Activated CD8-positive, alpha-beta T cell treated with anti-CD3 and anti-CD28 coated beads for 36 hours (primary cell): Measurements from ENCODE around the gene KRT16. TPM values are rescaled to one million over a fixed set of nuclear protein-coding genes. Genes with fewer than 3 reads are reported as not detected.
"Not testable (repeated sequence)": the region's sequence is repeated elsewhere in the genome, so short reads cannot be mapped to it uniquely, and the experiment has no call there.

ENCODE experiments used
- ATAC-seq: fragments of 200-7000 bp; cut with Tn5 transposase; one replicate; pipeline ENCODE4 v1.10.0; 2021; ENCODE audit warnings: mild to moderate bottlenecking, moderate library complexity
- CTCF ChIA-PET: fragments of 350-600 bp; sonication (Branson Sonifier 250); formaldehyde crosslinking; loops from one replicate; lab custom pipeline; 2021; ENCODE audit warnings: antibody characterized with exemption; lab: Charles Lee
- POLR2A ChIA-PET: fragments of 350-600 bp; sonication (Branson Sonifier 250); formaldehyde crosslinking; loops from one replicate; lab custom pipeline; 2021; ENCODE audit warnings: antibody characterized with exemption; lab: Charles Lee
- DNase-seq: peaks from one replicate; pipeline ENCODE4 v3.0.0-alpha.2; 2020
- H3K27ac Mint-ChIP-seq: one replicate; pipeline ENCODE4 v1.8.0; 2021; ENCODE audit warnings: mild to moderate bottlenecking, mixed read lengths
- H3K27me3 Mint-ChIP-seq: one replicate; pipeline ENCODE4 v1.8.0; 2021; ENCODE audit warnings: mixed read lengths
- H3K36me3 Mint-ChIP-seq: one replicate; pipeline ENCODE4 v1.8.0; 2021; ENCODE audit warnings: low read depth, mixed read lengths
- H3K4me1 Mint-ChIP-seq: one replicate; pipeline ENCODE4 v1.8.0; 2021; ENCODE audit warnings: low read depth, mixed read lengths
- H3K4me3 Mint-ChIP-seq: one replicate; pipeline ENCODE4 v1.8.0; 2021; ENCODE audit warnings: mild to moderate bottlenecking, moderate library complexity, mixed read lengths
- H3K9me3 Mint-ChIP-seq: one replicate; pipeline ENCODE4 v1.8.0; 2021; ENCODE audit warnings: mixed read lengths
- intact Hi-C: fragments of 100-400 bp; cut with micrococcal nuclease; formaldehyde crosslinking; loops from one replicate; pipeline ENCODE4 v1.10.0; 2022
- total RNA-seq, 2 experiments: library from RNA; stranded (reverse); gene quantifications; one replicate each; pipeline ENCODE4 v1.2.3, GENCODE V29; 2021
- TF ChIP-seq, protein P1 (sequence below): fragments of 200-600 bp; IDR thresholded peaks from one replicate; pipeline ENCODE4 v1.8.0; 2022; ENCODE audit warnings: antibody characterized with exemption, mild to moderate bottlenecking

The KRT16 gene
- total RNA-seq: not detected

DNA sequence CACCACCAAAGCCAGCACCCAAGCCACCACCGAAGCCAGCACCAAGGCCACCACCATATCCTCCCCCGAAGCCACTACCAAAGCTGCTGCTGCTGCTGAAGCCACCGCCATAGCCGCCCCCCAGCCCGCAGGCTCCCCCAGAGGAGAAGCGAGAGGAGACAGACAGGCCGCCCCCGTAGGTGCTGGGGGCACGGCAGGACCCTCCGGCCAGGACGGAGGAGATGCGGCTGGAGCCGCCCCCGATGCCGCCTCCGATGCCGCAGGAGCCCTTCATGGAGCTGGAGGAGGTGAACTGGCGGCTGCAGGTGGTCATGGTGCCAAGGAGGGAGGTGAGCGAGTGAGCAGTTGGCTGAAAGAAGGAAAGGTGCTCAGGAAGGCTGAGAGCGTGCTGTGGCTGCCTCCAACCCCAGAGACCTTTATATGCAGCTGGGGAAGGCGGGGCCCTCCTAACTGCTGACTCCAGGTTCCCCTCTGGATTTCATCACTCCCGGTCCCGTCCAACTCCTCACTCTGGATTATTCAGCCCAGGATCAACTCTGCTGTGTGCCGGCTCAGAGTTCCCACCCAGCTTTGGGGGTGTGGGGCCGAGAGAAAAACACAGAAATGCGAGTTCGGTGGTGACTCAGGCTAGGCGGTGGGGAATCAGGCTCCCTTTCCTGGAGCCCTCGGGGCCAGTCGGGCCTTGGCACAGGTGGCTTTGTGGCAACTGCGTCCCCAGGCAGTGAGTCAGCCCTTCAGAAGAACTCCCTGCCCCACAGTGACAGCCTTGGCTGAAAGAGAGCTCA lies at the start of gene KRT16:
Gene KRT16 (minus strand): TSS at position 392 of the 785 bp plus-strand sequence. CDS start 79 bp downstream, at position 313.
- CTCF ChIA-PET, H3K9me3 Mint-ChIP-seq, DNase-seq, H3K27ac Mint-ChIP-seq, H3K4me3 Mint-ChIP-seq, H3K36me3 Mint-ChIP-seq, ATAC-seq, POLR2A ChIA-PET, intact Hi-C loops, H3K4me1 Mint-ChIP-seq: not testable (repeated sequence)
- H3K27me3 Mint-ChIP-seq: peaks cover 18% of the 10 kb centered on the region

DNA sequence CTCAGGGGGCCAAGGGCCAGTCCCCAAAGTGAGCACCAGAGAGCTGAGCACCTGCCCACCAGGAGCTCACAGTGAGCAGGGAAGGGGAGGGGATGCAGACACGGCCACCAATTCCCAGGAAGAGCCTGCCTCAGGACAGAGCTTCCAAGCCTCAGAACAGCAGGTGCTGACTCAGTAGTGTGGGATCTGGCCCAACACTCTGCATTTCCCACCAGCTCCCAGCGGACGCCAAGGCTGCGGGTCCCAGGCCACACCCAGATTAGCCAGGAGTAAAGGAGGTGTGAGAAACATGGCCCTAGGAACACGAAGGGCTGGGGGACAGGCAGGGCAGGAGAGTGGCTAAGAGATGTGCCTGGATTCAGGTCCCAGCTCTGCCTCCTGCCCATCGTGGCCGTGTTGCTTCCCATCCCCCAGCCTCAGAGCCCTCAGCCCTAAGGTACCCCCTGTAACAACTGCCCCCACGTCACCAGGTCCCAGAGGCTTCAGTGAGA lies 47.7 kb upstream of the KRT16 start:
- peaks cover 1% of the 10 kb centered on the region for H3K27me3 Mint-ChIP-seq
- TF ChIP-seq, protein P1, sequence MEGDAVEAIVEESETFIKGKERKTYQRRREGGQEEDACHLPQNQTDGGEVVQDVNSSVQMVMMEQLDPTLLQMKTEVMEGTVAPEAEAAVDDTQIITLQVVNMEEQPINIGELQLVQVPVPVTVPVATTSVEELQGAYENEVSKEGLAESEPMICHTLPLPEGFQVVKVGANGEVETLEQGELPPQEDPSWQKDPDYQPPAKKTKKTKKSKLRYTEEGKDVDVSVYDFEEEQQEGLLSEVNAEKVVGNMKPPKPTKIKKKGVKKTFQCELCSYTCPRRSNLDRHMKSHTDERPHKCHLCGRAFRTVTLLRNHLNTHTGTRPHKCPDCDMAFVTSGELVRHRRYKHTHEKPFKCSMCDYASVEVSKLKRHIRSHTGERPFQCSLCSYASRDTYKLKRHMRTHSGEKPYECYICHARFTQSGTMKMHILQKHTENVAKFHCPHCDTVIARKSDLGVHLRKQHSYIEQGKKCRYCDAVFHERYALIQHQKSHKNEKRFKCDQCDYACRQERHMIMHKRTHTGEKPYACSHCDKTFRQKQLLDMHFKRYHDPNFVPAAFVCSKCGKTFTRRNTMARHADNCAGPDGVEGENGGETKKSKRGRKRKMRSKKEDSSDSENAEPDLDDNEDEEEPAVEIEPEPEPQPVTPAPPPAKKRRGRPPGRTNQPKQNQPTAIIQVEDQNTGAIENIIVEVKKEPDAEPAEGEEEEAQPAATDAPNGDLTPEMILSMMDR: no peak
- CTCF ChIA-PET: interaction anchor here (1.2 to 10.9 kb wide), 4 partner anchors 10 to 110 kb away, joined by 3 to 435 read pairs (median 154); partner anchors contain the start of gene EIF1
- H3K27ac Mint-ChIP-seq: no peak overlapping the region
- no peaks in the 10 kb centered on the region for H3K4me1 Mint-ChIP-seq
- POLR2A ChIA-PET: interaction anchor here (0.7 kb wide), 1 partner anchor 9 kb away, joined by 3 read pairs; no protein-coding TSS in a partner anchor
- no peaks in the 10 kb centered on the region for H3K9me3 Mint-ChIP-seq
- H3K4me3 Mint-ChIP-seq: no peak overlapping the region
- ATAC-seq: no peak
- H3K36me3 Mint-ChIP-seq: no peaks in the 10 kb centered on the region
- intact Hi-C loops: no loop called here
- DNase-seq: no peak

DNA sequence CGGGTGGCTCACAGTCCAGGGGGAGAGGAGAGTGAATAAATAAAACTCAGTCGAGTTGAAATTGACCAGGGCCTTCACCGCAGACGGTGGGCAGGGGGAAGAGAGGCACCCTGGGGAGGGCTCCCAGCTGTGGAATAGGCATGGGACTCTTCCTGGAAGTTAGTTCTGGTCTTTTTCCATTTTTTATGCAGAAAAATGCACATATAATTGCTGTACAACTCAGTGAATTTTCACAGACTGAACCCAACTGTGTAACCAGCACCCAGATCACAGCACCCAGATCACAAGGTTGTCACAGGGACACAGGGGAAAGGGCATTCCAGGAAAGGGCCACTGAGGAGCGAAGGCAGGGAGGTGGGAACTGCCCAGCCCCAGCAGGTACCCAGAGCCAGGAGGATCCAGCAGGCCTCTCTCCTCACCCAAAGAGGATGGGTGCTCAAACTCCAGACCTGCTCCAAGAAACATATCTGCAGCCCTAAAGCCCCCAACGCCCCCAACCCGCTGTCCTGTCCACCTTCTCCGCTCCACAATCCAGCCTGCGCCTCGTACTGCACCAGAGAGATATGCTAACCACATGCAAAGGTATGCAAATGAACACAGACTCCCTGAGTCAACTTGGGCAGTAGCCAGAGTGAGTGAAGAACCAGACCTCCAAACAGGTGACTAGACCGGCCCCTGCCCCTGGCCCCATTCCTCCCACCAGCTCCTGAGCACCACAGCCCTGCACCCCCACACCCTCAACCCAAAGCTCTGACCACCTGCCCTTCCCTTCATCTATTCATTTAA lies 47.1 kb upstream of the KRT16 start:
- no peak for DNase-seq
- H3K36me3 Mint-ChIP-seq: no peaks in the 10 kb centered on the region
- no peak overlapping the region for H3K4me3 Mint-ChIP-seq
- no peak overlapping the region for H3K27ac Mint-ChIP-seq
- no peaks in the 10 kb centered on the region for H3K9me3 Mint-ChIP-seq
- POLR2A ChIA-PET: interaction anchor here (0.7 kb wide), 1 partner anchor 9 kb away, joined by 3 read pairs; no protein-coding TSS in a partner anchor
- intact Hi-C loops: no loop called here
- CTCF ChIA-PET: interaction anchor here (1.2 to 10.9 kb wide), 3 partner anchors 11 to 109 kb away, joined by 3 to 435 read pairs (median 190); no protein-coding TSS in a partner anchor
- H3K4me1 Mint-ChIP-seq: no peaks in the 10 kb centered on the region
- TF ChIP-seq, protein P1: no peak
- ATAC-seq: no peak
- peaks cover 1% of the 10 kb centered on the region for H3K27me3 Mint-ChIP-seq

DNA sequence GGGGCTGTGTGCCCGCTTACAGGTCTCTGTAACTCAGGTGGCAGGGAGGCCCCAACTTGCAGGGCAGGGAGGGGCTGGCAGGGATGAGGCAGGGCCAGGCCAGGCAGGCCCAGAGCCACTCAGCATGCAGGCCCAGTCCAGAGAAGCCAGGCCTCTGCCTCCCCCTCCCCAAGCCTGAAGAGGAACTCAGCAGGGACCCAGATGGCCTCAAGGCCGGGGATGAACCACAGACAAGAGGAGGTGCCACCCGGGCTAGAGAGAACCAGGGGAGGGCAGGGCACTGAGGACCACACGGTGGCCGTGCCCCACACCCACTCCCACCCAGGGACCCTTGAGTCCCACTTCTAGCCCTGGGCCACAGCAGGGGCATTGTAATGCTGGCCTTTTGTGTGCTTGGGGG lies 46.3 kb upstream of the KRT16 start:
- DNase-seq (no peak), ATAC-seq (no peak)
- ChIA-PET CTCF (interaction anchor here (1.3 kb wide), 2 partner anchors 10 to 110 kb away, joined by 3 to 12 read pairs; no protein-coding TSS in a partner anchor), POLR2A (no interaction called here)
- no peaks in the 10 kb centered on the region for H3K9me3 Mint-ChIP-seq
- no peak overlapping the region for H3K4me3 Mint-ChIP-seq
- peaks cover 1% of the 10 kb centered on the region for H3K27me3 Mint-ChIP-seq
- TF ChIP-seq, protein P1: no peak
- intact Hi-C loops: no loop called here
- H3K4me1 Mint-ChIP-seq: no peaks in the 10 kb centered on the region
- no peaks in the 10 kb centered on the region for H3K36me3 Mint-ChIP-seq
- H3K27ac Mint-ChIP-seq: no peak overlapping the region

DNA sequence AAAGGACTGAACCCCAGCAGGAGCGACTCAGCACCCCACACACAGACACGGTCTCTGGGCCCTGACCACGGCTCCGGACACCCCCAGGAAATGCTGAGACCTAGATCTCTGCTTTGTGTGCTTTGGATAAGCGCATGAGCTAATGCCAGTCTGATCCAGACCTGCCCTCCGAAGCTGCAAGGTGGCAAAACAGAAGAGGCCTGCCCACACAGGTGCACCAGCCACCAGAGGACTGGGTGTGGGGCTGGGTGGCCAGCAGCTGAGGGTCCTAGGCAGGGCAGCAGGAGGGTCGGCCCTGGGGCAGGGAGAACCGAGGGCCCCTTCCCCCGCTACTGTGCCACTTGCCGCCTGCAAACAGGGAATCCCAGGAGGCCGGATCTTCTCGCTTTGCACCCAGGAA lies 45.4 kb upstream of the KRT16 start:
- DNase-seq (no peak), ATAC-seq (no peak)
- POLR2A ChIA-PET: no interaction called here
- Mint-ChIP-seq H3K4me3 (no peak overlapping the region), H3K9me3 (no peaks in the 10 kb centered on the region), H3K27me3 (no peaks in the 10 kb centered on the region), H3K27ac (no peak overlapping the region), H3K4me1 (no peaks in the 10 kb centered on the region), H3K36me3 (no peaks in the 10 kb centered on the region)
- intact Hi-C loops: no loop called here
- TF ChIP-seq, protein P1: no peak
- CTCF ChIA-PET: interaction anchor here (1.3 kb wide), 2 partner anchors 10 to 109 kb away, joined by 3 to 12 read pairs; no protein-coding TSS in a partner anchor
